Measurements from ENCODE around the gene UBD. TPM values are rescaled to one million over a fixed set of nuclear protein-coding genes. Genes with fewer than 3 reads are reported as not detected.

UBD gene
- total RNA-seq (2016; rRNA removed; fragmentation: Illumina TruSeq; extraction: Trizol) (172 and 244 TPM in 2 replicates), polyA plus RNA-seq (2011; rRNA removed) (13.9 and 26.9 TPM in 2 replicates), polyA minus RNA-seq (2011; rRNA and poly(A)+ RNA removed; ENCODE audit: low replicate concordance) (2.8 TPM in 1 of 2 replicates, not detected in the other), Bru-seq, nascent RNA (percentile 81 among the genes with signal in this experiment), BruChase-seq, experiment 1, labeled RNA remaining after a 6-hour chase (percentile 97 among the genes with signal in this experiment), BruChase-seq, experiment 2, labeled RNA remaining after a 2-hour chase (percentile 92 among the genes with signal in this experiment)
- 61.1 and 70.9 TPM in 2 replicates for total RNA-seq (2016; cell fraction: cytosol; rRNA removed; fragmentation: Illumina TruSeq; extraction: Trizol; ENCODE audit: low read depth)
- total RNA-seq (2016; cell fraction: insoluble cytoplasmic fraction; rRNA removed; fragmentation: Illumina TruSeq; extraction: Trizol) = 180 and 253 TPM in 2 replicates
- 77.5 and 84.0 TPM in 2 replicates for total RNA-seq (2016; cell fraction: membrane; rRNA removed; fragmentation: Illumina TruSeq; extraction: Trizol)
- 58.7 and 62.9 TPM in 2 replicates for total RNA-seq (2016; cell fraction: nucleus; rRNA removed; fragmentation: Illumina TruSeq; extraction: Trizol)
- polyA plus RNA-seq (2011; cell fraction: cytosol; rRNA removed) = 8.2 and 29.2 TPM in 2 replicates
- polyA plus RNA-seq (2011; cell fraction: nucleus; rRNA removed) = 3.6 and 8.6 TPM in 2 replicates
- 14.7 and 15.0 TPM in 2 replicates for polyA plus RNA-seq (2012)
- polyA plus RNA-seq (2016; cell fraction: cytosol; fragmentation: Illumina TruSeq; extraction: Trizol; ENCODE audit: low read depth) = 50.4 and 50.5 TPM in 2 replicates
- polyA plus RNA-seq (2016; cell fraction: insoluble cytoplasmic fraction; fragmentation: Illumina TruSeq; extraction: Trizol; ENCODE audit: low read depth) = 225 and 254 TPM in 2 replicates
- 55.5 and 59.5 TPM in 2 replicates for polyA plus RNA-seq (2016; cell fraction: membrane; fragmentation: Illumina TruSeq; extraction: Trizol; ENCODE audit: low read depth)
- polyA plus RNA-seq (2016; cell fraction: nucleus; fragmentation: Illumina TruSeq; extraction: Trizol; ENCODE audit: insufficient read depth, low read depth) = 88.5 and 91.0 TPM in 2 replicates
- 1.6 and 12.1 TPM in 2 replicates for polyA minus RNA-seq (2011; cell fraction: cytosol; rRNA and poly(A)+ RNA removed)
- 4.6 and 10.8 TPM in 2 replicates for polyA minus RNA-seq (2011; cell fraction: nucleus; rRNA and poly(A)+ RNA removed)
- long read RNA-seq, experiment 1, transcript UBD-203 (2 exons, 1,087 nt) = major isoform, 52 of 54 reads
- long read RNA-seq, experiment 1, partial matches to known transcripts = 0 of 54 reads
- long read RNA-seq, experiment 1, other reads (novel, unspliced or antisense) = 2 of 54 reads
- long read RNA-seq, experiment 2, transcript UBD-203 (2 exons, 1,087 nt) = major isoform, 53 of 65 reads
- long read RNA-seq, experiment 2, partial matches to known transcripts = 0 of 65 reads
- long read RNA-seq, experiment 2, other reads (novel, unspliced or antisense) = 12 of 65 reads

DNA sequence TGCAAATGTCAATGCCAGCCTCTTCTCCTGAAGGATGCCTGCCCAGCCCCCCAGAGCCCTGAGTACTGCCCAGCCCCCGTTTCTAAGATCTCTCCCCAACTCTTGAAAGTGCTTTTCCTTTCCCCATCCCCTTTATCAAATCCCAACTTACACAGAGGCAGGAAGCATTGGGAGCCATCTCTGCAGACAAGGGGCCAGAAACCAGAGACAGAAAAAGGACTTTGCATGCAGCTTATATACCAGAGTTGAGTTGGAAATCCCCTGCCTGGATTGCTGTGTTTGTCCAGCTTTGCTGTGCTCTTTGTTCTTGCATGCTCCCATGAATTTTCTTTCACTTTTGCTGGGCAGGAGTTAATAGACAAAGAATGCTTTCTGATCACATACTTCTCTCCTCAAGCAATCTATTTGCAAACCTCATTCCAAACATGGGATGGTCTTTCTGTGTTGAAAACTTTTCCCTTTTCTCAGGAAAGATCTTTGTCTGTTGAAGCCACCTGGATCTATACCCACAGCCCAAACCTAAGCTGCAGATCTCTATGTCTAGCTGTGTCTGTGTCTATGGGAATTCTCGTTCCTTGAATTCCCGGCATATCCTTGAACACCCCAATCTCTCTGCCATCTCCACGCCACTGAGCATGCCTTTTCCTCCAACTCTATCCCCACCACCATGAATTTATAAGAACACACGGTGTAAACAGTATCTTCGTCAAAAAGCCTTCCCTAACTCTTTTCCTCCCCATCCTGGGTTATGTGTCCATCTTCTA, at the start of gene UBD:
TSS of gene UBD (minus strand) at position 209 of the 764 bp plus-strand sequence. CDS start at position 178, 31 bp downstream.
- H3K4me3 ChIP-seq (replicated peaks in 1 of 3; ENCODE audit: insufficient read depth in 1 of 3, low read depth in 2 of 3, low read length in 3 of 3) = peak within 1 kb of the TSS; percentile 1 to 26 (median 15); a peak in 4 of 6 replicates
- peak; percentile 91 for ATAC-seq
- no peak for TF ChIP-seq KDM3A (CRISPR knock-in tag; IDR thresholded peaks at IDR 0.05; ENCODE audit: low read depth)
- no peak for TF ChIP-seq PRPF4 (IDR thresholded peaks at IDR 0.05; ENCODE audit: low read depth, low read length, poor library complexity, severe bottlenecking)
- 0 out of 2 replicates have a peak, but pooled peaks have one; percentile 30 for TF ChIP-seq ZNF501 (CRISPR knock-in tag; IDR thresholded peaks at IDR 0.05)
- TF ChIP-seq ZNF572 (CRISPR knock-in tag; IDR thresholded peaks at IDR 0.05) = no peak
- TF ChIP-seq KMT2B (CRISPR knock-in tag; IDR thresholded peaks at IDR 0.05) = no peak; the same call in 1 of the 2 replicates
- TF ChIP-seq ZNF484 (CRISPR knock-in tag; IDR thresholded peaks at IDR 0.05; ENCODE audit: borderline replicate concordance, low read depth) = no peak
- TF ChIP-seq SYNCRIP (IDR thresholded peaks at IDR 0.05; ENCODE audit: insufficient read depth, low read depth, low read length) = no peak
- TF ChIP-seq SKIL (CRISPR knock-in tag; IDR thresholded peaks at IDR 0.05; ENCODE audit: borderline replicate concordance) = no peak
- no peak for TF ChIP-seq SIX4 (CRISPR knock-in tag; IDR thresholded peaks at IDR 0.05)
- TF ChIP-seq, protein P1, sequence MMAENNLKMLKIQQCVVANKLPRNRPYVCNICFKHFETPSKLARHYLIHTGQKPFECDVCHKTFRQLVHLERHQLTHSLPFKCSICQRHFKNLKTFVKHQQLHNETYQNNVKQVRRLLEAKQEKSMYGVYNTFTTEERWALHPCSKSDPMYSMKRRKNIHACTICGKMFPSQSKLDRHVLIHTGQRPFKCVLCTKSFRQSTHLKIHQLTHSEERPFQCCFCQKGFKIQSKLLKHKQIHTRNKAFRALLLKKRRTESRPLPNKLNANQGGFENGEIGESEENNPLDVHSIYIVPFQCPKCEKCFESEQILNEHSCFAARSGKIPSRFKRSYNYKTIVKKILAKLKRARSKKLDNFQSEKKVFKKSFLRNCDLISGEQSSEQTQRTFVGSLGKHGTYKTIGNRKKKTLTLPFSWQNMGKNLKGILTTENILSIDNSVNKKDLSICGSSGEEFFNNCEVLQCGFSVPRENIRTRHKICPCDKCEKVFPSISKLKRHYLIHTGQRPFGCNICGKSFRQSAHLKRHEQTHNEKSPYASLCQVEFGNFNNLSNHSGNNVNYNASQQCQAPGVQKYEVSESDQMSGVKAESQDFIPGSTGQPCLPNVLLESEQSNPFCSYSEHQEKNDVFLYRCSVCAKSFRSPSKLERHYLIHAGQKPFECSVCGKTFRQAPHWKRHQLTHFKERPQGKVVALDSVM (CRISPR knock-in tag; IDR thresholded peaks at IDR 0.05) = no peak
- no peak; the same call in 1 of the 2 replicates for TF ChIP-seq TAF1 (CRISPR knock-in tag; IDR thresholded peaks at IDR 0.05)
- TF ChIP-seq TFDP2 (CRISPR knock-in tag; IDR thresholded peaks at IDR 0.05) = no peak

More for the DNA sequence above, at the start of gene UBD:
- WGBS (ENCODE audit: low lambda C conversion rate) = 3% methylated on average over 6 of the region's 6 CpGs
- Histone ChIP-seq H2AFZ (ENCODE audit: low read length) (peak within 1 kb of the TSS; percentile 85), H3K4me2 (ENCODE audit: low read depth, low read length) (peak within 1 kb of the TSS; percentile 67), H3K36me3 (replicated peaks in 1 of 2; ENCODE audit: control insufficient read depth in 1 of 2, insufficient read depth in 2 of 2, low read length in 2 of 2) (no peaks in the 10 kb centered on the region), H4K20me1 (ENCODE audit: insufficient read depth, low read length) (no peaks in the 10 kb centered on the region), H3K9ac (ENCODE audit: insufficient read depth, low read depth, low read length) (peak within 1 kb of the TSS; percentile 24), H3K79me2 (ENCODE audit: insufficient read depth, low read length) (no peaks in the 10 kb centered on the region), H3K9me3 (ENCODE audit: low read length) (no peaks in the 10 kb centered on the region), H3K27me3 (ENCODE audit: control insufficient read depth in 1 of 2, insufficient read depth in 2 of 2, low read length in 2 of 2) (no peaks in the 10 kb centered on the region), H3K4me1 (ENCODE audit: insufficient read depth, low read length) (peaks cover 37% of the 10 kb centered on the region), H3K27ac (ENCODE audit: extremely low read length, insufficient read depth, low read length) (peak within 1 kb of the TSS; percentile 24)
- DNase-seq (ENCODE audit: low spot score) (peak; percentile 71), FAIRE-seq (peak; percentile 83)
- intact Hi-C loops (cut with micrococcal nuclease; ENCODE audit: unreplicated experiment) (no loop called here), in situ Hi-C loops (cut with HindIII; ENCODE audit: extremely low pct_ligation_motif_present, low pct_unique_long_range_greater_than_20kb) (no loop called here)
- ChIA-PET CTCF (ENCODE audit: low intra/inter-chr PET ratio, low total read pairs) (no interaction called here), POLR2A (interaction anchor here (0.6 to 2.6 kb wide), 7 partner anchors 10 to 694 kb away, joined by 3 to 8 read pairs (median 5); a partner anchor contains a TSS)
- TSS peak; percentile 91 for BruUV-seq (replicated peaks)

Data from HepG2 (cell line).